MM.1S (cell line): ENCODE measurements around the gene CSNK1G3.

Experiments used
- CTCF ChIP-seq: fragments of 300-600 bp; sonication (generic); IDR thresholded peaks from 2 replicates; pipeline ENCODE4 v1.5.1; 2016; ENCODE audit warnings: antibody characterized with exemption, low read length, mixed read lengths
- EZH2 ChIP-seq: fragments of 300-600 bp; sonication (generic); optimal IDR thresholded peaks from 2 replicates; pipeline ENCODE3; 2017; ENCODE audit warnings: low read depth, mild to moderate bottlenecking, antibody characterized with exemption, low read length, mixed read lengths
- EZH2phosphoT487 ChIP-seq: fragments of 300-600 bp; sonication (generic); IDR thresholded peaks from 2 replicates; pipeline ENCODE4 v1.6.1; 2018; ENCODE audit warnings: antibody characterized with exemption, low read length

GRCh38 chr5:123478546-123478945 is 33.4 kb upstream of the CSNK1G3 start:
- TF ChIP-seq CTCF = no peak
- TF ChIP-seq EZH2 = no peak
- no peak for TF ChIP-seq EZH2phosphoT487
